GM23338 (cell line): ENCODE data around the gene NOC2L. TPM values are rescaled to one million over a fixed set of nuclear protein-coding genes. Genes with fewer than 3 reads are reported as not detected.

Source experiments
- ATAC-seq: fragments of 200-7000 bp; cut with Tn5 transposase; 3 replicates; pipeline ENCODE4 v1.9.1; 2020
- DNase-seq: peaks from one replicate; pipeline ENCODE4 v3.0.0-alpha.2; 2015; ENCODE audit warnings: low spot score
- H2AFZ ChIP-seq: fragments of 200-600 bp; sonication (generic); 2 replicates; pipeline ENCODE4 v1.8.0; 2016; ENCODE audit warnings: antibody characterized with exemption, mild to moderate bottlenecking, moderate library complexity
- H3F3A ChIP-seq: fragments of 200-600 bp; sonication (generic); replicated peaks from 2 replicates; pipeline ENCODE4 v1.8.0; 2017; ENCODE audit warnings: antibody characterized with exemption, mixed run types, low read depth
- H3K27ac ChIP-seq: fragments of 200-600 bp; sonication (generic); 2 replicates; pipeline ENCODE4 v1.6.1; 2016; ENCODE audit warnings: low read depth
- H3K27me3 ChIP-seq: fragments of 200-600 bp; sonication (generic); 2 replicates; pipeline ENCODE4 v1.8.0; 2016; ENCODE audit warnings: mild to moderate bottlenecking, mixed run types, moderate library complexity; ENCODE audit not compliant: insufficient read depth
- H3K36me3 ChIP-seq: fragments of 200-600 bp; sonication (generic); 2 replicates; pipeline ENCODE4 v1.8.0; 2016; ENCODE audit warnings: mild to moderate bottlenecking; ENCODE audit not compliant: insufficient read depth
- H3K4me1 ChIP-seq: fragments of 200-600 bp; sonication (generic); 2 replicates; pipeline ENCODE4 v1.8.0; 2016; ENCODE audit warnings: mild to moderate bottlenecking, moderate library complexity; ENCODE audit not compliant: insufficient read depth
- H3K4me2 ChIP-seq: fragments of 200-600 bp; sonication (generic); 2 replicates; pipeline ENCODE4 v1.7.1; 2017; ENCODE audit warnings: mixed run types
- H3K4me3 ChIP-seq: fragments of 200-600 bp; sonication (generic); 2 replicates; pipeline ENCODE4 v1.6.1; 2016; ENCODE audit warnings: mixed run types
- H3K79me2 ChIP-seq: fragments of 200-600 bp; sonication (generic); replicated peaks from 2 replicates; pipeline ENCODE4 v1.8.0; 2017; ENCODE audit warnings: mild to moderate bottlenecking; ENCODE audit not compliant: insufficient read depth
- H3K9me2 ChIP-seq: fragments of 200-600 bp; sonication (generic); 2 replicates; pipeline ENCODE4 v1.8.0; 2017; ENCODE audit not compliant: insufficient read depth
- H4K20me1 ChIP-seq: fragments of 200-600 bp; sonication (generic); replicated peaks from 2 replicates; pipeline ENCODE4 v1.8.0; 2017; ENCODE audit warnings: mild to moderate bottlenecking; ENCODE audit not compliant: insufficient read depth
- H3K27ac Mint-ChIP-seq: 2 replicates; pipeline ENCODE4 v1.8.0; 2020; ENCODE audit warnings: inconsistent platforms, mild to moderate bottlenecking, moderate library complexity, mixed read lengths
- H3K27me3 Mint-ChIP-seq: 3 replicates; pipeline ENCODE4 v1.8.0; 2022; ENCODE audit warnings: low read depth, mild to moderate bottlenecking, moderate library complexity, mixed read lengths, inconsistent platforms; ENCODE audit not compliant: insufficient read depth, poor library complexity
- H3K36me3 Mint-ChIP-seq: 3 replicates; pipeline ENCODE4 v1.8.0; 2021; ENCODE audit warnings: low read depth, mild to moderate bottlenecking, inconsistent platforms, moderate library complexity, mixed read lengths
- H3K4me1 Mint-ChIP-seq: 3 replicates; pipeline ENCODE4 v1.8.0; 2020; ENCODE audit warnings: mild to moderate bottlenecking, inconsistent platforms, mixed read lengths
- H3K4me3 Mint-ChIP-seq: 3 replicates; pipeline ENCODE4 v1.8.0; 2021; ENCODE audit warnings: moderate library complexity, mild to moderate bottlenecking, inconsistent platforms, mixed read lengths
- H3K9me3 Mint-ChIP-seq: 3 replicates; pipeline ENCODE4 v1.8.0; 2020; ENCODE audit warnings: moderate library complexity, mild to moderate bottlenecking, inconsistent platforms, mixed read lengths
- CREB1 ChIP-seq: fragments of 250-450 bp; sonication (Bioruptor Pico); IDR thresholded peaks from 2 replicates; pipeline ENCODE4 v1.5.0; 2020; ENCODE audit warnings: low read depth, mild to moderate bottlenecking, moderate library complexity
- CTCF ChIP-seq, 2 experiments: fragments of 200-600 bp in 1 of 2; sonication (generic) in 1 of 2; conservative IDR thresholded peaks; 2 replicates each; pipeline versions ENCODE4 v1.5.1 to v1.6.1; 2016 to 2017; ENCODE audit warnings: antibody characterized with exemption in 2 of 2, low read depth in 2 of 2, mild to moderate bottlenecking in 2 of 2, moderate library complexity in 1 of 2
- ETS1 ChIP-seq: IDR thresholded peaks from 2 replicates; pipeline ENCODE4 v1.6.1; 2016; ENCODE audit warnings: antibody characterized with exemption
- EZH2 ChIP-seq: fragments of 200-600 bp; sonication (generic); IDR thresholded peaks from one replicate; pipeline ENCODE4 v1.8.0; 2017; ENCODE audit warnings: antibody characterized with exemption, mild to moderate bottlenecking, low read depth; ENCODE audit not compliant: unreplicated experiment
- EZH2phosphoT487 ChIP-seq: fragments of 200-600 bp; sonication (generic); IDR thresholded peaks from one replicate; pipeline ENCODE4 v1.8.1; 2018; ENCODE audit warnings: antibody characterized with exemption; ENCODE audit not compliant: unreplicated experiment
- JUNB ChIP-seq: IDR thresholded peaks from one replicate; pipeline ENCODE4 v1.6.1; 2016; ENCODE audit warnings: antibody characterized with exemption; ENCODE audit not compliant: unreplicated experiment
- NANOG ChIP-seq: IDR thresholded peaks from 2 replicates; pipeline ENCODE4 v1.6.1; 2016; ENCODE audit warnings: antibody characterized with exemption, borderline replicate concordance
- POLR2AphosphoS5 ChIP-seq: IDR thresholded peaks from 2 replicates; pipeline ENCODE4 v1.6.1; 2016; ENCODE audit warnings: antibody characterized with exemption, low read depth
- REST ChIP-seq: IDR thresholded peaks from one replicate; pipeline ENCODE4 v1.6.1; 2018; ENCODE audit warnings: antibody characterized with exemption; ENCODE audit not compliant: unreplicated experiment
- STAT1 ChIP-seq: IDR thresholded peaks from one replicate; pipeline ENCODE4 v1.6.1; 2016; ENCODE audit warnings: antibody characterized with exemption; ENCODE audit not compliant: unreplicated experiment
- ZNF114 ChIP-seq: fragments of 250-450 bp; sonication (Bioruptor Pico); IDR thresholded peaks from 2 replicates; pipeline ENCODE4 v1.5.0; 2020; ENCODE audit warnings: mild to moderate bottlenecking, moderate library complexity
- ZNF331 ChIP-seq: fragments of 250-450 bp; sonication (Bioruptor Pico); IDR thresholded peaks from 2 replicates; pipeline ENCODE4 v1.5.0; 2020; ENCODE audit warnings: low read depth, mild to moderate bottlenecking, moderate library complexity
- ZNF462 ChIP-seq: fragments of 250-450 bp; sonication (Bioruptor Pico); IDR thresholded peaks from 2 replicates; pipeline ENCODE4 v1.5.0; 2020; ENCODE audit warnings: mild to moderate bottlenecking, moderate library complexity
- polyA plus RNA-seq: library from polyadenylated mRNA; unstranded; fragments of >200 nt; fragmentation: Nextera tagmentation; extraction: Ambion mirVana; gene quantifications from 2 replicates; pipeline ENCODE4 v1.2.1, GENCODE V29; 2016
- total RNA-seq: library from RNA; depleted of rRNA; stranded (reverse); fragments of >200 nt; shearing (Covaris generic); gene quantifications from 2 replicates; pipeline ENCODE4 v1.2.3, GENCODE V29; 2014

NOC2L gene
- total and polyA plus RNA-seq, 2 experiments from 2014 or later: 79.3 to 125 TPM

DNA sequence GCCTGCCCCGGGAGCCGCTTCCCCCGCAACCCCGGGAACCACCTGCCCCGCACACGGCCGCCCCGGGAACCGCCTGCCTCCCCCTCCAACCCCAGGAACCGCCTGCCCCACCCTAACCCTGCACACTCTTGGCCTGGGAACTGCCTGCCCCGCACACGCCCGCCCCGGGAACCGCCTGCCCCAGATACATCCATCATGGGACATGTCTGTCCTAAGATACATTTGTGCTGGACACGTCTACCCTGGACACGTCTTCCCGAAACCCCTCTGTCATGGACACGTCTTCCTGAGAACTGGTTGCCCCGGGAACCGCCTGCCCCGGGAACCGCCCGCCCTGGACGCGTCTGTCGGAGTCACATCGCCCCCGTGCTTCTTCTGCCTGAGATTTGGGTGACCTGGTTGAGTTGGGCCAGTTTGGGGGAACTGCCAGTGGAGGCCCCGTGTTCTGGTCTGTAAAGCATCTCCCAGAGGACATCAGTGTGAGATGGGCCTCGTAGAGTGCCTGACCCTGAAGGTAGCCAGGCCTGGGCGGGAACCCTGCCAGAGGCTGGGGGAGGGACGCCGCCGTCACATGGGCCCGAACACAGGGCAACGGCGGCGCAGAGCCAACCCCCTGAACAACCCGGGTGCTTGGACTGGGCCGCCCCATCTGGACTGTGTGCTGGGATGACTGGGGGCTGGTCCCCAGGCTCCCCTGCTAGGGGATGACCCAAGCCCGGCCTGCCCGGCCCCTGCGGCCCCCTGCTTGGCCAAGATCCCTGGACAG, 19.2 kb upstream of the NOC2L start:
- Histone ChIP-seq H3K4me2 (no peak overlapping the region), H3K27me3 (peaks cover 1% of the 10 kb centered on the region), H4K20me1 (no peaks in the 10 kb centered on the region), H3K4me3 (no peak overlapping the region), H2AFZ (no peak overlapping the region), H3K4me1 (no peaks in the 10 kb centered on the region; the same call in 1 of the 2 replicates), H3K36me3 (no peaks in the 10 kb centered on the region), H3F3A (no peaks in the 10 kb centered on the region), H3K27ac (no peak overlapping the region), H3K79me2 (no peaks in the 10 kb centered on the region), H3K9me2 (no peaks in the 10 kb centered on the region)
- Mint-ChIP-seq H3K27ac (no peak overlapping the region), H3K9me3 (peaks cover 5% of the 10 kb centered on the region), H3K36me3 (peaks cover 5% of the 10 kb centered on the region), H3K27me3 (peaks cover 24% of the 10 kb centered on the region), H3K4me1 (peaks cover 4% of the 10 kb centered on the region), H3K4me3 (no peak overlapping the region)
- no peak for DNase-seq
- TF ChIP-seq ETS1 (no peak), ZNF331 (no peak), ZNF462 (CRISPR knock-in tag) (no peak), NANOG (no peak), POLR2AphosphoS5 (no peak), JUNB (no peak), REST (no peak), STAT1 (no peak), ZNF114 (CRISPR knock-in tag) (no peak), EZH2 (no peak), EZH2phosphoT487 (no peak), CTCF (conservative IDR thresholded peaks at IDR 0.05; ENCODE audit: low read depth in 2 of 2) (no peak), CREB1 (CRISPR knock-in tag) (no peak)
- ATAC-seq: no peak
